HG02981 (cell line): ENCODE results near the gene FILIP1L.

Experiments used
- ATAC-seq: cut with Tn5 transposase; IDR thresholded peaks from one replicate; pipeline ENCODE4 v1.9.1; 2021; ENCODE audit warnings: mild to moderate bottlenecking, moderate library complexity; ENCODE audit not compliant: unreplicated experiment

FILIP1L gene

GRCh38 chr3:99955773-99956562 is 158.3 kb downstream of the FILIP1L start:
- no peak for ATAC-seq

GRCh38 chr3:99954914-99955644 is 159.2 kb downstream of the FILIP1L start:
- ATAC-seq, result no peak

GRCh38 chr3:99953596-99953995 is 160.7 kb downstream of the FILIP1L start:
- ATAC-seq, result no peak

GRCh38 chr3:99952306-99952705 is 162.0 kb downstream of the FILIP1L start:
- ATAC-seq, result no peak

GRCh38 chr3:99951701-99952100 is 162.6 kb downstream of the FILIP1L start:
- no peak for ATAC-seq

- no peak for ATAC-seq
Measured at GRCh38 chr3:99950921-99951320, 163.4 kb downstream of the FILIP1L start.

GRCh38 chr3:99949956-99950670 is 164.2 kb downstream of the FILIP1L start:
- ATAC-seq, result no peak

GRCh38 chr3:99948467-99949089 is 165.7 kb downstream of the FILIP1L start:
- ATAC-seq, result no peak

GRCh38 chr3:99947356-99947755 is 166.9 kb downstream of the FILIP1L start:
- ATAC-seq, result no peak

- ATAC-seq, result no peak
Measured at GRCh38 chr3:99945328-99945995, 168.8 kb downstream of the FILIP1L start.

GRCh38 chr3:99943931-99944761 is 170.2 kb downstream of the FILIP1L start:
- no peak for ATAC-seq

- ATAC-seq, result no peak
Measured at GRCh38 chr3:99941211-99941610, 173.1 kb downstream of the FILIP1L start.

- no peak for ATAC-seq
Measured at GRCh38 chr3:99940350-99940749, 174.0 kb downstream of the FILIP1L start.

GRCh38 chr3:99939876-99940275 is 174.4 kb downstream of the FILIP1L start:
- no peak for ATAC-seq

- no peak for ATAC-seq
Measured at GRCh38 chr3:99938270-99938911, 175.9 kb downstream of the FILIP1L start.

GRCh38 chr3:99934975-99935797 is 179.1 kb downstream of the FILIP1L start:
- ATAC-seq, result no peak

- ATAC-seq, result no peak
Measured at GRCh38 chr3:99933971-99934750, 180.1 kb downstream of the FILIP1L start.

GRCh38 chr3:99931059-99931458 is 183.2 kb downstream of the FILIP1L start:
- no peak for ATAC-seq
